Measurements from ENCODE around the gene TTLL8.

The TTLL8 gene

GRCh38 chr22:50083462-50084079 is 25.5 kb upstream of the TTLL8 start:
- Histone ChIP-seq H3K27ac (ENCODE audit: insufficient read depth in 1 of 2, low read depth in 1 of 2, low read length in 2 of 2, poor library complexity in 1 of 2, severe bottlenecking in 2 of 2) (no peak overlapping the region), H3K27me3 (replicated peaks in 2 of 5; ENCODE audit: control insufficient read depth in 4 of 5, insufficient read depth in 5 of 5, low read length in 4 of 5) (no peaks in the 10 kb centered on the region), H3K9me3 (ENCODE audit: control extremely low read depth in 1 of 5, control insufficient read depth in 4 of 5, insufficient read depth in 2 of 5, low read depth in 1 of 5, low read length in 4 of 5) (peaks cover 0 to 8% (median 0%) of the 10 kb centered on the region in 5 experiments), H3K4me3 (ENCODE audit: control insufficient read depth in 1 of 7, extremely low read depth in 1 of 7, insufficient read depth in 4 of 7, low read depth in 2 of 7, low read length in 6 of 7) (peak overlapping the region in 1 of 7 experiments; percentile 15), H3K36me3 (ENCODE audit: control insufficient read depth in 4 of 4, insufficient read depth in 4 of 4, low read length in 3 of 4) (peaks cover 5 to 35% (median 22%) of the 10 kb centered on the region in 4 experiments), H3K4me1 (ENCODE audit: control extremely low read depth in 1 of 4, control insufficient read depth in 4 of 4, insufficient read depth in 4 of 4, low read length in 3 of 4) (peaks cover 0 to 37% (median 34%) of the 10 kb centered on the region in 4 experiments)
- POLR2A ChIA-PET, result interaction anchor here (1.1 kb wide), 1 partner anchor 22 kb away, joined by 4 read pairs; no protein-coding TSS in a partner anchor
- no peak for DNase-seq
- WGBS (ENCODE audit: insufficient coverage), result 90% methylated on average over 15 of the region's 18 CpGs
- CTCF ChIA-PET, result interaction anchor here (0.6 to 3.5 kb wide), 10 partner anchors 9 to 213 kb away, joined by 3 to 14 read pairs (median 6); no protein-coding TSS in a partner anchor

GRCh38 chr22:50082961-50083461 is 24.9 kb upstream of the TTLL8 start:
- no peak overlapping the region for H3K4me3 ChIP-seq (ENCODE audit: control insufficient read depth in 1 of 7, extremely low read depth in 1 of 7, insufficient read depth in 4 of 7, low read depth in 2 of 7, low read length in 6 of 7)
- ChIA-PET POLR2A (no interaction called here), CTCF (interaction anchor here (1.2 to 1.5 kb wide), 2 partner anchors 12 to 152 kb away, joined by 3 to 4 read pairs; no protein-coding TSS in a partner anchor)
- DNase-seq, result no peak
- H3K36me3 ChIP-seq (ENCODE audit: control insufficient read depth in 4 of 4, insufficient read depth in 4 of 4, low read length in 3 of 4), result peaks cover 5 to 35% (median 24%) of the 10 kb centered on the region in 4 experiments
- no peak overlapping the region for H3K27ac ChIP-seq (ENCODE audit: insufficient read depth in 1 of 2, low read depth in 1 of 2, low read length in 2 of 2, poor library complexity in 1 of 2, severe bottlenecking in 2 of 2)
- peaks cover 0 to 37% (median 34%) of the 10 kb centered on the region in 4 experiments for H3K4me1 ChIP-seq (ENCODE audit: control extremely low read depth in 1 of 4, control insufficient read depth in 4 of 4, insufficient read depth in 4 of 4, low read length in 3 of 4)
- H3K27me3 ChIP-seq (replicated peaks in 2 of 5; ENCODE audit: control insufficient read depth in 4 of 5, insufficient read depth in 5 of 5, low read length in 4 of 5), result no peaks in the 10 kb centered on the region
- WGBS (ENCODE audit: insufficient coverage), result 93% methylated on average over 18 of the region's 21 CpGs
- peaks cover 0 to 8% (median 0%) of the 10 kb centered on the region in 5 experiments for H3K9me3 ChIP-seq (ENCODE audit: control extremely low read depth in 1 of 5, control insufficient read depth in 4 of 5, insufficient read depth in 2 of 5, low read depth in 1 of 5, low read length in 4 of 5)

DNA sequence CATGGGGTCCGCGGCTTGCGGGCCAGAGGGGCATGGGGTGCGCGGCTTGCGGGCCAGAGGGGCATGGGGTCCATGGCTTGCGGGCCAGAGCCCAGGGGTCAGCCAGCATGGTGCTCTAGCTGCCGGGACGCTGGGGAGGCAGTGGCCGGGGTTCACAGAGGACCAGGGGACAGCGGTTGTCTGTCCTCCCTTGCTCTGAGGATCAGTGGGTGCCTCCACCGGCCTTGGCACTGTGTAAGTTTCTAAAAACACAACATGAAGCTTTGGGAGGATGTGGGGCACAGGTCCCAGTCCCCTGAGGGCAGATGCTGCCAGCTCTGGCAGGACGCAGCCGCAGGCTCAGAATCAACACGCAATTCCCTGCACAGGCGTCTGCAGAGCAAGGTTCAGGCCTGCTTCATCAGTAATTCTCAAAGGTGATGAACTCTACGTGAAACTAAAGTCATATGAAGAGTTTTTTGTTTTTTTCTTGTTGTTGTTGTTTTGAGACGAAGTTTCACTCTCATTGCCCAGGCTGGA is 24.2 kb upstream of the TTLL8 start:
- H3K27me3 ChIP-seq (replicated peaks in 2 of 5; ENCODE audit: control insufficient read depth in 4 of 5, insufficient read depth in 5 of 5, low read length in 4 of 5), result no peaks in the 10 kb centered on the region
- peaks cover 5 to 41% (median 29%) of the 10 kb centered on the region in 4 experiments for H3K36me3 ChIP-seq (ENCODE audit: control insufficient read depth in 4 of 4, insufficient read depth in 4 of 4, low read length in 3 of 4)
- WGBS (ENCODE audit: insufficient coverage), result 95% methylated on average over 16 of the region's 18 CpGs
- peaks cover 0 to 2% (median 0%) of the 10 kb centered on the region in 5 experiments for H3K9me3 ChIP-seq (ENCODE audit: control extremely low read depth in 1 of 5, control insufficient read depth in 4 of 5, insufficient read depth in 2 of 5, low read depth in 1 of 5, low read length in 4 of 5)
- POLR2A ChIA-PET, result no interaction called here
- no peak overlapping the region for H3K4me3 ChIP-seq (ENCODE audit: control insufficient read depth in 1 of 7, extremely low read depth in 1 of 7, insufficient read depth in 4 of 7, low read depth in 2 of 7, low read length in 6 of 7)
- no peak for DNase-seq
- no peak overlapping the region for H3K27ac ChIP-seq (ENCODE audit: insufficient read depth in 1 of 2, low read depth in 1 of 2, low read length in 2 of 2, poor library complexity in 1 of 2, severe bottlenecking in 2 of 2)
- H3K4me1 ChIP-seq (ENCODE audit: control extremely low read depth in 1 of 4, control insufficient read depth in 4 of 4, insufficient read depth in 4 of 4, low read length in 3 of 4), result peaks cover 0 to 34% (median 31%) of the 10 kb centered on the region in 4 experiments
- CTCF ChIA-PET, result interaction anchor here (1.1 to 2.8 kb wide), 4 partner anchors 10 to 151 kb away, joined by 3 to 11 read pairs (median 3); no protein-coding TSS in a partner anchor

DNA sequence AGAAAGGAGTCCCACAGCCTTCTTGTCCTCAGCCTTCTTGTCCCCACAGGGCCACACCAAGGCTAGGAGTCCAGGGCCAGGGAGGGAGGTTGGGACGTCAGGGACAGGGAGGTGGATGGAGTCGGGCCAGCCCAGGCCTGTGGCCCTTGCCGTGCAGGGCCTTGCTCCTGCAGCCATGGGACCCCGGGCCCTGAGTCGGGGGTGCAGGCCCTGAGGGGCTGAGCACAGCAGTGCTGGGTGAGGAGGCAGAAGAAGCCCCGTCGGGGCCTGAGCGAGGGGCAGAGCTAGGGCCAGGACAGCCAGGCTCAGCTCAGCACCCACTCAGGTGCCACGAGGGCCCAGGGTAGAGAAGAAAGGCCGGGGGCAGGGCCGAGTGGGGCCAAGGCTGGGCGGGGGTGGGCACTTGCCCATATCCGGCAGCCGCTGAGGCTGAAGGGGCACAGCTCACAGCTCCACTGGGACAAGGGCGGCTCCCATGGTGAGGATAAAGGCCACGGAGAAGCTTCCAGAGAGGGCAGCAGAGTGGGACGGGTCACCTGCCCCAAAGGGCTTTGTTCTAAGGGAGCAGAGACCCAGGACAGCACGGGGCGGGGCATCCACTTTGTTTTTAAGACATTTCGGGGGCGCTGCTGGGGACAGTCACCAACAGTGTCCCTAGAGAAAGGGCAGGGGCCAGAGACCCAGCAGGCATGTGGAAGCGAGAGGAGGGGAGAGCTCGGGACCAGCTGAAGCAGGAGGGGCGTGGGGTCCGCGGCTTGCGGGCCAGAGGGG is 23.5 kb upstream of the TTLL8 start:
- Histone ChIP-seq H3K27ac (ENCODE audit: insufficient read depth in 1 of 2, low read depth in 1 of 2, low read length in 2 of 2, poor library complexity in 1 of 2, severe bottlenecking in 2 of 2) (no peak overlapping the region), H3K4me1 (ENCODE audit: control extremely low read depth in 1 of 4, control insufficient read depth in 4 of 4, insufficient read depth in 4 of 4, low read length in 3 of 4) (peaks cover 0 to 33% (median 31%) of the 10 kb centered on the region in 4 experiments), H3K36me3 (ENCODE audit: control insufficient read depth in 4 of 4, insufficient read depth in 4 of 4, low read length in 3 of 4) (peaks cover 5 to 48% (median 34%) of the 10 kb centered on the region in 4 experiments), H3K27me3 (replicated peaks in 2 of 5; ENCODE audit: control insufficient read depth in 4 of 5, insufficient read depth in 5 of 5, low read length in 4 of 5) (no peaks in the 10 kb centered on the region), H3K9me3 (ENCODE audit: control extremely low read depth in 1 of 5, control insufficient read depth in 4 of 5, insufficient read depth in 2 of 5, low read depth in 1 of 5, low read length in 4 of 5) (no peaks in the 10 kb centered on the region), H3K4me3 (ENCODE audit: control insufficient read depth in 1 of 7, extremely low read depth in 1 of 7, insufficient read depth in 4 of 7, low read depth in 2 of 7, low read length in 6 of 7) (no peak overlapping the region)
- 95% methylated on average over 27 of the region's 27 CpGs for WGBS (ENCODE audit: insufficient coverage)
- CTCF ChIA-PET, result interaction anchor here (1.1 to 2.8 kb wide), 5 partner anchors 10 to 150 kb away, joined by 3 to 11 read pairs (median 3); no protein-coding TSS in a partner anchor
- DNase-seq, result no peak
- POLR2A ChIA-PET, result no interaction called here

- Histone ChIP-seq H3K4me3 (ENCODE audit: control insufficient read depth in 1 of 7, extremely low read depth in 1 of 7, insufficient read depth in 4 of 7, low read depth in 2 of 7, low read length in 6 of 7) (no peak overlapping the region), H3K9me3 (ENCODE audit: control extremely low read depth in 1 of 5, control insufficient read depth in 4 of 5, insufficient read depth in 2 of 5, low read depth in 1 of 5, low read length in 4 of 5) (no peaks in the 10 kb centered on the region), H3K36me3 (ENCODE audit: control insufficient read depth in 4 of 4, insufficient read depth in 4 of 4, low read length in 3 of 4) (peaks cover 7 to 57% (median 45%) of the 10 kb centered on the region in 4 experiments), H3K27ac (ENCODE audit: insufficient read depth in 1 of 2, low read depth in 1 of 2, low read length in 2 of 2, poor library complexity in 1 of 2, severe bottlenecking in 2 of 2) (no peak overlapping the region), H3K27me3 (replicated peaks in 2 of 5; ENCODE audit: control insufficient read depth in 4 of 5, insufficient read depth in 5 of 5, low read length in 4 of 5) (no peaks in the 10 kb centered on the region), H3K4me1 (ENCODE audit: control extremely low read depth in 1 of 4, control insufficient read depth in 4 of 4, insufficient read depth in 4 of 4, low read length in 3 of 4) (peaks cover 0 to 33% (median 28%) of the 10 kb centered on the region in 4 experiments)
- ChIA-PET CTCF (interaction anchor here (2.8 kb wide), 1 partner anchor 8 kb away, joined by 11 read pairs; no protein-coding TSS in a partner anchor), POLR2A (interaction anchor here (0.9 kb wide), 1 partner anchor 24 kb away, joined by 3 read pairs; no protein-coding TSS in a partner anchor)
- DNase-seq, result no peak
- 98% methylated on average over 13 of the region's 13 CpGs for WGBS (ENCODE audit: insufficient coverage)
Observed at GRCh38 chr22:50080077-50080465, 22.0 kb upstream of the TTLL8 start.

GRCh38 chr22:50078761-50079160 is 20.7 kb upstream of the TTLL8 start:
- POLR2A ChIA-PET, result no interaction called here
- H3K27me3 ChIP-seq (replicated peaks in 2 of 5; ENCODE audit: control insufficient read depth in 4 of 5, insufficient read depth in 5 of 5, low read length in 4 of 5), result no peaks in the 10 kb centered on the region
- H3K4me3 ChIP-seq (ENCODE audit: control insufficient read depth in 1 of 7, extremely low read depth in 1 of 7, insufficient read depth in 4 of 7, low read depth in 2 of 7, low read length in 6 of 7), result no peak overlapping the region
- no peaks in the 10 kb centered on the region for H3K9me3 ChIP-seq (ENCODE audit: control extremely low read depth in 1 of 5, control insufficient read depth in 4 of 5, insufficient read depth in 2 of 5, low read depth in 1 of 5, low read length in 4 of 5)
- peaks cover 0 to 22% (median 15%) of the 10 kb centered on the region in 4 experiments for H3K4me1 ChIP-seq (ENCODE audit: control extremely low read depth in 1 of 4, control insufficient read depth in 4 of 4, insufficient read depth in 4 of 4, low read length in 3 of 4)
- H3K27ac ChIP-seq (ENCODE audit: insufficient read depth in 1 of 2, low read depth in 1 of 2, low read length in 2 of 2, poor library complexity in 1 of 2, severe bottlenecking in 2 of 2), result no peak overlapping the region
- CTCF ChIA-PET, result no interaction called here
- H3K36me3 ChIP-seq (ENCODE audit: control insufficient read depth in 4 of 4, insufficient read depth in 4 of 4, low read length in 3 of 4), result peaks cover 8 to 67% (median 54%) of the 10 kb centered on the region in 4 experiments
- no peak for DNase-seq
- 98% methylated on average over 9 of the region's 9 CpGs for WGBS (ENCODE audit: insufficient coverage)
